HG03060 (cell line): ENCODE data around the gene ZIC3.

Source experiments
- ATAC-seq: cut with Tn5 transposase; IDR thresholded peaks from one replicate; pipeline ENCODE4 v1.9.1; 2021; ENCODE audit warnings: low read depth, moderate number of reproducible peaks; ENCODE audit not compliant: unreplicated experiment

The ZIC3 gene

GRCh38 chrX:137573324-137574101, 7.6 kb downstream of the ZIC3 start:
- no peak for ATAC-seq

- no peak for ATAC-seq
Measured at GRCh38 chrX:137574102-137574783, 8.3 kb downstream of the ZIC3 start.

GRCh38 chrX:137574784-137575293, 8.9 kb downstream of the ZIC3 start:
- ATAC-seq: no peak

GRCh38 chrX:137575596-137576255, 9.8 kb downstream of the ZIC3 start:
- no peak for ATAC-seq

DNA sequence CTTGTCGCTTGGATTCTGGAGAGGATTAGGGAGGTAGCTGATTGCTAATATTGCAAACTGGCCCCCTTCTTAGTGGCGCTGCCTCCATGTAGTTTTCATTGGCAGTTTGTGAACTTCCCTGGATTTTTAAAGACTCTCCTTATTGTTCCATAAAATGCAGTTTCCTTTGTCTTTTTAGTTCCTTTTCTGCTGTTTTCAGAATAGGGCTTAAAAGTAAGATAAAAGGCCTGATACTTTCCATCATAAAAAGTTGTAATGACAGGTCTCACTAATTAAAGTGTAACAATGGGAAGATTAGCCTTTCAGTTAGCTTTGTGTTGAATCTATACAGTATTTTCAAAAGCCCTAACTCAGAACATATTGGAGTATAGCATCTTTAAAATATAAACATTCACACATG, 21.2 kb downstream of the ZIC3 start:
- ATAC-seq: no peak

GRCh38 chrX:137600769-137601168, 34.8 kb downstream of the ZIC3 start:
- no peak for ATAC-seq
